Left renal pelvis (tissue), 4 donors: ENCODE results near the gene CCBE1. TPM values are rescaled to one million over a fixed set of nuclear protein-coding genes. Genes with fewer than 3 reads are reported as not detected.
"Not testable (repeated sequence)": the region's sequence is repeated elsewhere in the genome, so short reads cannot be mapped to it uniquely, and the experiment has no call there.

Experiments
- DNase-seq, 4 donors: peaks; one replicate each; pipeline ENCODE4 v3.0.0-alpha.2; 2013; ENCODE audit warnings: low read depth in 4 of 4, low spot score in 3 of 4
- polyA plus RNA-seq, 4 donors: library from polyadenylated mRNA; unstranded; fragments of 120-200 nt; gene quantifications; one replicate each; pipeline ENCODE4 v1.2.1, GENCODE V29; 2013; ENCODE audit not compliant: insufficient read length in 4 of 4

Gene CCBE1
- 100 to 1,000 TPM in 1 of 4 donors, 10 to 100 TPM in 3; 26.4 to 123 (median 37.4) TPM for polyA plus RNA-seq

- DNase-seq = peak in 1 of 4 donors; percentile 65
Measured at GRCh38 chr18:59697236-59697932, at the start of gene CCBE1. Gene CCBE1 (minus strand): TSS chr18:59697423.

GRCh38 chr18:59744271-59744721 lies 47.1 kb upstream of the CCBE1 start:
- DNase-seq = no peak

GRCh38 chr18:59743566-59743965 lies 46.3 kb upstream of the CCBE1 start:
- no peak for DNase-seq

- DNase-seq = no peak
Measured at GRCh38 chr18:59742325-59743111, 45.3 kb upstream of the CCBE1 start.

GRCh38 chr18:59740141-59740540 lies 42.9 kb upstream of the CCBE1 start:
- DNase-seq = no peak

- no peak for DNase-seq
Measured at GRCh38 chr18:59737776-59738300, 40.6 kb upstream of the CCBE1 start.

- not testable (repeated sequence) for DNase-seq
Measured at GRCh38 chr18:59737335-59737734, 40.1 kb upstream of the CCBE1 start.

- DNase-seq = no peak
Measured at GRCh38 chr18:59736061-59736460, 38.8 kb upstream of the CCBE1 start.

- DNase-seq = no peak
Measured at GRCh38 chr18:59735269-59735860, 38.1 kb upstream of the CCBE1 start.

- DNase-seq = no peak
Measured at GRCh38 chr18:59733421-59733820, 36.2 kb upstream of the CCBE1 start.

GRCh38 chr18:59730896-59731295 lies 33.7 kb upstream of the CCBE1 start:
- no peak for DNase-seq

- no peak for DNase-seq
Measured at GRCh38 chr18:59729781-59730180, 32.6 kb upstream of the CCBE1 start.

GRCh38 chr18:59728816-59729215 lies 31.6 kb upstream of the CCBE1 start:
- DNase-seq = no peak

- DNase-seq = no peak
Measured at GRCh38 chr18:59725142-59725541, 27.9 kb upstream of the CCBE1 start.

- no peak for DNase-seq
Measured at GRCh38 chr18:59724103-59724502, 26.9 kb upstream of the CCBE1 start.

- DNase-seq = no peak
Measured at GRCh38 chr18:59721931-59722330, 24.7 kb upstream of the CCBE1 start.

- no peak for DNase-seq
Measured at GRCh38 chr18:59721211-59721610, 24.0 kb upstream of the CCBE1 start.

- DNase-seq = no peak
Measured at GRCh38 chr18:59719544-59720181, 22.4 kb upstream of the CCBE1 start.

- no peak for DNase-seq
Measured at GRCh38 chr18:59718464-59719157, 21.4 kb upstream of the CCBE1 start.

- DNase-seq = no peak
Measured at GRCh38 chr18:59718108-59718463, 20.9 kb upstream of the CCBE1 start.
